22Rv1 (cell line): ENCODE results near the gene ATP9A.

Experiments
- ZFX ChIP-seq: fragments of 450-650 bp; IDR thresholded peaks from 2 replicates; pipeline ENCODE4 v1.6.1; 2017; ENCODE audit warnings: antibody characterized with exemption, borderline replicate concordance
- TF ChIP-seq, protein P1 (sequence below): fragments of 450-650 bp; IDR thresholded peaks from 2 replicates; pipeline ENCODE4 v1.5.1; 2017; ENCODE audit warnings: mild to moderate bottlenecking

DNA sequence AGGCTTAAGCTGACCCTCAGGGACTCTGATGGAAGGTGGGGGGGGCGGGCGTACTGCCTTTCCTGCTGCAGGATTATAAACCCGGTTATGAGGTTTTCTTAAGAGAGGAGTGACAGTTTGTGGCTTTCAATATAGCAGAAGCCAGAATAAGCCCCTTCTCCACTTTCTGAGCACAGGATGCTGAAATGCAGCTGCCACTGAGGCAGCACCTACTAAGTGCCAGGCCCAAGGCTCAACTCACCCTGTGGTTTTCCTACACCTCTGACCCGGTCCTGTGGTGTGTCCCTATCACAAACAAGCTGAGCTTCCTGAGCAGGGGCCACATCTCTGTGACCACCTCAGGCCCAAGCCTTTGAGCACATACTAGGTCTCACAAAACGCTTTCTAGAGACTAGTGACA, 166.1 kb downstream of the ATP9A start:
- TF ChIP-seq, protein P1, sequence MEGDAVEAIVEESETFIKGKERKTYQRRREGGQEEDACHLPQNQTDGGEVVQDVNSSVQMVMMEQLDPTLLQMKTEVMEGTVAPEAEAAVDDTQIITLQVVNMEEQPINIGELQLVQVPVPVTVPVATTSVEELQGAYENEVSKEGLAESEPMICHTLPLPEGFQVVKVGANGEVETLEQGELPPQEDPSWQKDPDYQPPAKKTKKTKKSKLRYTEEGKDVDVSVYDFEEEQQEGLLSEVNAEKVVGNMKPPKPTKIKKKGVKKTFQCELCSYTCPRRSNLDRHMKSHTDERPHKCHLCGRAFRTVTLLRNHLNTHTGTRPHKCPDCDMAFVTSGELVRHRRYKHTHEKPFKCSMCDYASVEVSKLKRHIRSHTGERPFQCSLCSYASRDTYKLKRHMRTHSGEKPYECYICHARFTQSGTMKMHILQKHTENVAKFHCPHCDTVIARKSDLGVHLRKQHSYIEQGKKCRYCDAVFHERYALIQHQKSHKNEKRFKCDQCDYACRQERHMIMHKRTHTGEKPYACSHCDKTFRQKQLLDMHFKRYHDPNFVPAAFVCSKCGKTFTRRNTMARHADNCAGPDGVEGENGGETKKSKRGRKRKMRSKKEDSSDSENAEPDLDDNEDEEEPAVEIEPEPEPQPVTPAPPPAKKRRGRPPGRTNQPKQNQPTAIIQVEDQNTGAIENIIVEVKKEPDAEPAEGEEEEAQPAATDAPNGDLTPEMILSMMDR: no peak
- TF ChIP-seq ZFX: no peak
